LNCaP clone FGC (cell line): ENCODE data around the gene DYNLT1.

Source experiments
- DNase-seq: peaks from one replicate; pipeline ENCODE4 v3.0.0-alpha.2; 2011; ENCODE audit warnings: low read depth
- H3K4me3 ChIP-seq: 2 replicates; pipeline ENCODE4 v1.5.1; 2011; ENCODE audit warnings: mild to moderate bottlenecking, low read depth, low read length, control low read depth
- CTCF ChIP-seq: IDR thresholded peaks from 2 replicates; pipeline ENCODE4 v1.5.1; 2012; ENCODE audit warnings: mild to moderate bottlenecking; ENCODE audit not compliant: control insufficient read depth, insufficient read depth; ENCODE audit errors: extremely low read depth

Gene DYNLT1

GRCh38 chr6:158646023-158646910 is 1.7 kb upstream of the DYNLT1 start:
- no peak overlapping the region for H3K4me3 ChIP-seq
- no peak for TF ChIP-seq CTCF
- no peak for DNase-seq

GRCh38 chr6:158645064-158646022 is 800 bp upstream of the DYNLT1 start:
- DNase-seq: no peak
- TF ChIP-seq CTCF: no peak
- H3K4me3 ChIP-seq: peak overlapping the region; percentile 74

- TF ChIP-seq CTCF: no peak
- H3K4me3 ChIP-seq: peak overlapping the region; percentile 74
- DNase-seq: no peak
Measured at GRCh38 chr6:158643836-158644230, 710 bp downstream of the DYNLT1 start.

- H3K4me3 ChIP-seq: no peak overlapping the region
- DNase-seq: no peak
- no peak for TF ChIP-seq CTCF
Measured at GRCh38 chr6:158642097-158642601, 2.4 kb downstream of the DYNLT1 start.

GRCh38 chr6:158640519-158640918 is 4.0 kb downstream of the DYNLT1 start:
- no peak for DNase-seq
- TF ChIP-seq CTCF: no peak
- no peak overlapping the region for H3K4me3 ChIP-seq

GRCh38 chr6:158639056-158639455 is 5.5 kb downstream of the DYNLT1 start:
- DNase-seq: no peak
- no peak overlapping the region for H3K4me3 ChIP-seq
- no peak for TF ChIP-seq CTCF
